Type B pancreatic cell (in vitro differentiated cells): ENCODE results near the gene AMIGO2. TPM values are rescaled to one million over a fixed set of nuclear protein-coding genes. Genes with fewer than 3 reads are reported as not detected.
"Not testable (repeated sequence)": the region's sequence is repeated elsewhere in the genome, so short reads cannot be mapped to it uniquely, and the experiment has no call there.

Source experiments
- DNase-seq: peaks from one replicate; pipeline ENCODE4 v3.0.0; 2021; ENCODE audit warnings: mixed read lengths; ENCODE audit not compliant: unreplicated experiment; ENCODE audit errors: extremely low spot score
- H3K27ac Mint-ChIP-seq: 2 replicates; pipeline ENCODE4 v1.8.0; 2021; ENCODE audit warnings: mild to moderate bottlenecking, mixed read lengths
- H3K27me3 Mint-ChIP-seq: 2 replicates; pipeline ENCODE4 v1.8.0; 2021; ENCODE audit warnings: mixed read lengths
- H3K36me3 Mint-ChIP-seq: 2 replicates; pipeline ENCODE4 v1.8.0; 2021; ENCODE audit warnings: mixed read lengths
- H3K4me1 Mint-ChIP-seq: one replicate; pipeline ENCODE4 v1.8.0; 2021; ENCODE audit warnings: mixed read lengths; ENCODE audit not compliant: unreplicated experiment
- H3K4me3 Mint-ChIP-seq: 2 replicates; pipeline ENCODE4 v1.8.0; 2021; ENCODE audit warnings: mild to moderate bottlenecking, mixed read lengths
- H3K9me3 Mint-ChIP-seq: 2 replicates; pipeline ENCODE4 v1.8.0; 2021; ENCODE audit warnings: mixed read lengths
- CTCF ChIP-seq: fragments of 200-600 bp; sonication (generic); conservative IDR thresholded peaks from 2 replicates; pipeline ENCODE4 v1.5.0; 2021; ENCODE audit warnings: antibody characterized with exemption, mild to moderate bottlenecking
- total RNA-seq: library from RNA; stranded (reverse); gene quantifications from 2 replicates; pipeline ENCODE4 v1.2.1, GENCODE V29; 2021; ENCODE audit warnings: low replicate concordance

AMIGO2 gene
- total RNA-seq, 1 donor from 2014 or later, result 9.3 TPM

GRCh38 chr12:47121146-47121545 lies 41.4 kb upstream of the AMIGO2 start:
- peaks cover 2% of the 10 kb centered on the region for H3K27me3 Mint-ChIP-seq
- H3K36me3 Mint-ChIP-seq, result no peaks in the 10 kb centered on the region
- DNase-seq, result no peak
- H3K27ac Mint-ChIP-seq, result no peak overlapping the region
- no peak overlapping the region for H3K4me3 Mint-ChIP-seq
- H3K4me1 Mint-ChIP-seq, result no peaks in the 10 kb centered on the region
- H3K9me3 Mint-ChIP-seq, result no peaks in the 10 kb centered on the region
- no peak for TF ChIP-seq CTCF

- no peak overlapping the region for H3K4me3 Mint-ChIP-seq
- peaks cover 2% of the 10 kb centered on the region for H3K27me3 Mint-ChIP-seq
- DNase-seq, result no peak
- H3K36me3 Mint-ChIP-seq, result no peaks in the 10 kb centered on the region
- TF ChIP-seq CTCF, result no peak
- H3K9me3 Mint-ChIP-seq, result no peaks in the 10 kb centered on the region
- no peaks in the 10 kb centered on the region for H3K4me1 Mint-ChIP-seq
- no peak overlapping the region for H3K27ac Mint-ChIP-seq
Measured at GRCh38 chr12:47120736-47121135, 41.0 kb upstream of the AMIGO2 start.

- H3K9me3 Mint-ChIP-seq, DNase-seq, H3K4me1 Mint-ChIP-seq, H3K36me3 Mint-ChIP-seq, H3K27me3 Mint-ChIP-seq, H3K27ac Mint-ChIP-seq, H3K4me3 Mint-ChIP-seq: not testable (repeated sequence)
Measured at GRCh38 chr12:47117305-47117704, 37.5 kb upstream of the AMIGO2 start.

GRCh38 chr12:47114481-47114892 lies 34.7 kb upstream of the AMIGO2 start:
- peaks cover 6% of the 10 kb centered on the region for H3K27me3 Mint-ChIP-seq
- H3K4me1 Mint-ChIP-seq, result no peaks in the 10 kb centered on the region
- H3K9me3 Mint-ChIP-seq, result no peaks in the 10 kb centered on the region
- no peak overlapping the region for H3K27ac Mint-ChIP-seq
- TF ChIP-seq CTCF, result no peak
- H3K36me3 Mint-ChIP-seq, result no peaks in the 10 kb centered on the region
- DNase-seq, result no peak
- H3K4me3 Mint-ChIP-seq, result no peak overlapping the region

- no peaks in the 10 kb centered on the region for H3K36me3 Mint-ChIP-seq
- TF ChIP-seq CTCF, result no peak
- H3K27me3 Mint-ChIP-seq, result peaks cover 6% of the 10 kb centered on the region
Measured at GRCh38 chr12:47112679-47113078, 32.9 kb upstream of the AMIGO2 start.

GRCh38 chr12:47111854-47112253 lies 32.1 kb upstream of the AMIGO2 start:
- Mint-ChIP-seq H3K4me1 (peaks cover 2% of the 10 kb centered on the region), H3K36me3 (no peaks in the 10 kb centered on the region), H3K27me3 (peaks cover 6% of the 10 kb centered on the region), H3K9me3 (no peaks in the 10 kb centered on the region), H3K4me3 (no peak overlapping the region), H3K27ac (no peak overlapping the region)
- no peak for DNase-seq
- no peak for TF ChIP-seq CTCF

More at GRCh38 chr12:47112679-47113078, 32.9 kb upstream of the AMIGO2 start:
- DNase-seq, result no peak
- no peaks in the 10 kb centered on the region for H3K4me1 Mint-ChIP-seq
- no peaks in the 10 kb centered on the region for H3K9me3 Mint-ChIP-seq
- H3K4me3 Mint-ChIP-seq, result no peak overlapping the region
- H3K27ac Mint-ChIP-seq, result no peak overlapping the region
